Adrenal gland (tissue), 5 donors: ENCODE data around the gene SPG7.

Experiments used
- CTCF ChIP-seq, 6 experiments: fragments of 450-650 bp in 4 of 6; fragments of 200-600 bp in 2 of 6; sonication (generic) in 1 of 6; IDR thresholded peaks; 1 replicate in 5 of 6; 2 replicates in 1 of 6; pipeline versions ENCODE4 v1.5.1 to v1.8.0; 2016 to 2021; ENCODE audit warnings: antibody characterized with exemption in 6 of 6, mild to moderate bottlenecking in 2 of 6, moderate library complexity in 1 of 6
- POLR2A ChIP-seq, 2 donors: fragments of 450-650 bp; IDR thresholded peaks; one replicate each; pipeline ENCODE4 v1.6.1; 2017; ENCODE audit warnings: antibody characterized with exemption in 2 of 2, mild to moderate bottlenecking in 2 of 2, moderate library complexity in 1 of 2
- donor health status: DM: no; HTN: no; CAD: no.

DNA sequence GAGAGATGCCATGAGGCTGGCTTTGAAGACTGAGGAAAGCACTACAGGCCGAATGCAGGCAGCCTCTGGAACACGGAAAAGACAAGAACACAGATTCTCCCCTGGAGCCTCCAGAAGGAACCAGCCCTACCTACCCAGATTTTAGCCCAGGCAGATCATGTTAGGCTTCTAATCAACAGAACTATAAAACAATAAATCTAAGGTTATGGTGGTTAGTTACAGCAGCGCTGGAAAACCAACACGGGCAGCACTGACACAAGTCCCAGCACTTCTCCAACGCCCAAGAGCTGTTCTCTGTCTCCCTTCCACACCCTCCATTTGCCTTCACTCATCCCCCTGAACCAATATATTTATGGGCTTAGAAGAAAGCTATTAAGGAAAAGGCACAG is 25.4 kb upstream of the SPG7 start:
- no peak for TF ChIP-seq POLR2A (IDR thresholded peaks at IDR 0.05)
- no peak for TF ChIP-seq CTCF (IDR thresholded peaks at IDR 0.05)
